Right lobe of liver (tissue), 6 donors: Measurements from ENCODE around the gene HELT. TPM values are rescaled to one million over a fixed set of nuclear protein-coding genes. Genes with fewer than 3 reads are reported as not detected.
"Not testable (repeated sequence)": the region's sequence is repeated elsewhere in the genome, so short reads cannot be mapped to it uniquely, and the experiment has no call there.

Experiments
- ATAC-seq, 4 donors: fragments of 200-7000 bp; cut with Tn5 transposase; one replicate each; pipeline ENCODE4 v1.9.1; 2020; ENCODE audit warnings: mild to moderate bottlenecking in 4 of 4, moderate library complexity in 4 of 4
- DNase-seq, 3 donors: peaks; one replicate each; pipeline ENCODE4 v3.0.0-alpha.2; 2020
- H3K27ac ChIP-seq, 3 donors: fragments of 200-600 bp; one replicate each; pipeline ENCODE4 v1.8.0; 2022
- H3K27me3 ChIP-seq, 2 donors: fragments of 200-600 bp; one replicate each; pipeline ENCODE4 v1.8.0; 2022
- H3K36me3 ChIP-seq, 4 donors: fragments of 200-600 bp; sonication (generic) in 1 of 4; one replicate each; pipeline versions ENCODE4 v1.5.1 to v1.8.0; 2017 to 2022; ENCODE audit warnings: control low read depth in 1 of 4
- H3K4me1 ChIP-seq, 4 donors: fragments of 200-600 bp; sonication (generic) in 1 of 4; one replicate each; pipeline versions ENCODE4 v1.5.1 to v1.8.0; 2017 to 2022; ENCODE audit warnings: control low read depth in 1 of 4
- H3K4me3 ChIP-seq, 3 donors: fragments of 200-600 bp; one replicate each; pipeline ENCODE4 v1.8.0; 2022
- H3K9me3 ChIP-seq, 4 donors: fragments of 200-600 bp; sonication (generic) in 1 of 4; one replicate each; pipeline versions ENCODE4 v1.5.1 to v1.8.0; 2017 to 2022; ENCODE audit warnings: control low read depth in 1 of 4
- CTCF ChIP-seq, 4 donors: fragments of 200-600 bp in 3 of 4; fragments of 450-650 bp in 1 of 4; IDR thresholded peaks; one replicate each; pipeline versions ENCODE4 v1.5.1 to v1.8.0; 2016 to 2022; ENCODE audit warnings: antibody characterized with exemption in 4 of 4, mild to moderate bottlenecking in 2 of 4
- POLR2A ChIP-seq: fragments of 450-650 bp; IDR thresholded peaks from one replicate; pipeline ENCODE4 v1.6.1; 2017; ENCODE audit warnings: antibody characterized with exemption, mild to moderate bottlenecking
- WGBS: methylation state at CpG from one replicate; pipeline ENCODE4 v1.1.6; 2018; ENCODE audit warnings: low coverage, low lambda C conversion rate; ENCODE audit not compliant: insufficient coverage; ENCODE audit errors: missing lambda C conversion rate; 5-methylcytosine and 5-hydroxymethylcytosine counted together
- intact Hi-C, 2 donors: fragments of 100-400 bp; cut with DNase I; formaldehyde crosslinking; loops; one replicate each; pipeline versions ENCODE4 v1.11.2 to v1.14.1; 2022
- total RNA-seq, 6 experiments: library from RNA; depleted of rRNA in 2 of 6; stranded (reverse); fragments of >200 nt in 2 of 6; fragmentation: NEBNext Ultra II Directional in 3 of 6; extraction: Animal tissue kit (Norgen Biotek cat#: 25700) in 3 of 6; gene quantifications; one replicate each; pipeline versions ENCODE4 v1.1.0 to v1.2.4, GENCODE V29; 2016 to 2023
- donor health status: DM: no; HTN: yes; CAD: no.
- donor health status: DM: no; HTN: no; CAD: no.
- donor health status: DM: no; HTN: no; CAD: no.
- donor health status: DM: no; HTN: yes; CAD: no.
- donor health status: DM: no; HTN: yes; CAD: no.

The HELT gene
- total RNA-seq, 6 experiments from 2014 or later, result not detected

DNA sequence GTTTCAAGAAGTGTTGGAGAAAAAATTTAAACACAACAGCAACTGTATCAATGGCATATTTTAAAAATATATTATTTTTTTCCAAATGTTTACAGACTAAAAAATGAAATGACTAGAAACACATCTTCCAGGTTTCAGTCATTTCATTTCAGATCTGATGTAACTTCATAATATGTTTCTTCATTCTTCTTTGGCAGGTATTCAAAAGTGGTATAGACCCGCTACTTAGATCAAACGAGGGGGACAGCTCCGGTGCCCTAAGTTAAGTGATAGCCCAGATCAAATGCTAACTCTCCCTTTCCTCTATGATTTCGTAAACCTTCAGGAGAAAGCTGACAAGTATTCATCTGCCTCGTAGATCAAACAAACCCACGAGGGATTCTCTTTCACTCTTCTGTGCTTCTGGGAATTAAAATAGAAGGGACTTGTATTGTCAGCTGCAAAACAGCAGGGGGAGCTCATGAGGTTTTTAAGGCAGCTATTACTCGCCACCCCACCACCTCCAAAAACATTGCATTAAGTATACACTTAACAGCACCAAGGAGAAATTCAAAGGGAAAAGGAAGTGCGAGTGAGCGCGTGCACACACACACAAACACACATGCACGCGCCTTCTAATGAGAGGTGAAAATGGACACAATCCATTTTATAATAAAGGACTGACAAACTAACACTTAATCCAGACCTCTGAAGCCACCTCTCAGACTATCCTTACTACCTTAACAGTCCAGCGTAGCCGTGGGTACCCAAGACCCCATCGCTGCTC, 21.4 kb downstream of the HELT start:
- no peak overlapping the region for H3K27ac ChIP-seq
- H3K36me3 ChIP-seq, result no peaks in the 10 kb centered on the region
- no peak for TF ChIP-seq POLR2A
- peak; percentile 79 to 89 (median 82) for TF ChIP-seq CTCF (IDR thresholded peaks at IDR 0.05)
- H3K4me1 ChIP-seq, result peaks cover 0 to 6% (median 3%) of the 10 kb centered on the region in 4 donors
- ATAC-seq (peak; percentile 96 to 98 (median 98)), DNase-seq (peak in 1 of 3 donors; percentile 60)
- H3K9me3 ChIP-seq, result no peaks in the 10 kb centered on the region
- H3K27me3 ChIP-seq, result no peaks in the 10 kb centered on the region
- H3K4me3 ChIP-seq, result peak overlapping the region in 1 of 3 donors; percentile 16
- intact Hi-C loops, result loop anchor here in 1 of 2 donors (5.0 kb wide), 2 partner anchors 53 to 98 kb away; no protein-coding TSS in a partner anchor
- 6% methylated on average over 15 of the region's 15 CpGs for WGBS

DNA sequence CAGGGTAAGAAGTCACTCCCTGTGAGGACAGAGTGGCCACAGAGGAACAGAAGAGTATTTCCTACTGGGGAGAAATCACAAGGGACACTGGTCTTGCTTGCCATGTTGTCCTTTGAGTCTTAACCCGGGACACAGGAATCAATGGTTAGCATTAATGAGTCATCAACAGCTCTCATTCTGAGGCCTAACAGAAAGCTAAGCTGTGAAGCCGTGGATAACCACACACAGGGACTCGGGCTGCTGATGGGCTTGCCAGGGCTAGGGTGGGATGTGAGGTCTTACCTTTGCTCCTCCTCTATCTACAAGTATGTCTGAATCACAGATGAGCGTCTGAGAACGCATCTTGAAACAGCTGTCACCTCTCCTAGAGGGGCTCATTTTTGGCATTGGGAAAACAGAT, 22.2 kb downstream of the HELT start:
- no peaks in the 10 kb centered on the region for H3K27me3 ChIP-seq
- H3K9me3 ChIP-seq, result no peaks in the 10 kb centered on the region
- no peak overlapping the region for H3K27ac ChIP-seq
- WGBS, result 72% methylated on average over 5 of the region's 5 CpGs
- no peak overlapping the region for H3K4me3 ChIP-seq
- peak in 1 of 4 donors; percentile 15 for ATAC-seq
- H3K4me1 ChIP-seq, result peaks cover 0 to 2% (median under 1%) of the 10 kb centered on the region in 4 donors
- no peak for DNase-seq
- intact Hi-C loops, result loop anchor here in 1 of 2 donors (5.0 kb wide), 1 partner anchor 52 kb away; no protein-coding TSS in a partner anchor
- no peaks in the 10 kb centered on the region for H3K36me3 ChIP-seq
- no peak for TF ChIP-seq CTCF (IDR thresholded peaks at IDR 0.05)
- TF ChIP-seq POLR2A, result no peak

GRCh38 chr4:185050286-185050685, 32.0 kb downstream of the HELT start:
- H3K9me3 ChIP-seq, H3K27me3 ChIP-seq, H3K4me1 ChIP-seq, H3K27ac ChIP-seq, intact Hi-C loops, DNase-seq, H3K36me3 ChIP-seq, H3K4me3 ChIP-seq, ATAC-seq: not testable (repeated sequence)
- WGBS, result 74% methylated on average over 6 of the region's 6 CpGs

GRCh38 chr4:185051283-185051682, 33.0 kb downstream of the HELT start:
- DNase-seq, H3K4me1 ChIP-seq, ATAC-seq, H3K27me3 ChIP-seq, intact Hi-C loops, H3K36me3 ChIP-seq, H3K4me3 ChIP-seq, H3K27ac ChIP-seq, H3K9me3 ChIP-seq: not testable (repeated sequence)
- 97% methylated on average over 5 of the region's 5 CpGs for WGBS

DNA sequence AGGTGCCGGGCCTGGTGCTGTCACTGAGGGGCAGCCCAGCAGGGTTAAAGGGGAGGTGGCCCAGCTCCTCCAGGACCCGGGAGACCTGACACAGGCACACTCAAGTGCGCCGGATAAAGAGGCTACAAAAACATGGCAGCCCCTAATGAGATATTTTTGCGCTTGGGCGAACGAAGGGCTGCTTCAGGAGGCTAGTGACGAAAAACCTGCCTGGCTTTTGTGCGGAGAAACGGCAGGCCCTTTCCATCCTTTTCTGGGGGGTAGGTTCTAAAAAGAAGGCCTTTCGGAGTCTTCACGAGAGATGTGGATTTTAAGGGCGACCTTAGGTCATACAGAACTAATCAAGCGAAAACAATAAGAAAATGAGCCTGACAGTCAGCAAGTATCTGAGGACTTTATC, 35.5 kb downstream of the HELT start:
- Histone ChIP-seq H3K4me3 (no peak overlapping the region), H3K27me3 (no peaks in the 10 kb centered on the region), H3K36me3 (no peaks in the 10 kb centered on the region), H3K4me1 (no peaks in the 10 kb centered on the region), H3K9me3 (no peaks in the 10 kb centered on the region), H3K27ac (no peak overlapping the region)
- intact Hi-C loops, result no loop called here
- TF ChIP-seq POLR2A, result no peak
- TF ChIP-seq CTCF (IDR thresholded peaks at IDR 0.05), result no peak
- no peak for ATAC-seq
- DNase-seq, result no peak
- 91% methylated on average over 12 of the region's 14 CpGs for WGBS
